ENCODE data around the gene PCDHB7. TPM values are rescaled to one million over a fixed set of nuclear protein-coding genes. Genes with fewer than 3 reads are reported as not detected.
"Not testable (repeated sequence)": the region's sequence is repeated elsewhere in the genome, so short reads cannot be mapped to it uniquely, and the experiment has no call there.

PCDHB7 gene
- total and polyA plus RNA-seq, 9 donors = 1.4 to 5.1 (median 3.2) TPM

DNA sequence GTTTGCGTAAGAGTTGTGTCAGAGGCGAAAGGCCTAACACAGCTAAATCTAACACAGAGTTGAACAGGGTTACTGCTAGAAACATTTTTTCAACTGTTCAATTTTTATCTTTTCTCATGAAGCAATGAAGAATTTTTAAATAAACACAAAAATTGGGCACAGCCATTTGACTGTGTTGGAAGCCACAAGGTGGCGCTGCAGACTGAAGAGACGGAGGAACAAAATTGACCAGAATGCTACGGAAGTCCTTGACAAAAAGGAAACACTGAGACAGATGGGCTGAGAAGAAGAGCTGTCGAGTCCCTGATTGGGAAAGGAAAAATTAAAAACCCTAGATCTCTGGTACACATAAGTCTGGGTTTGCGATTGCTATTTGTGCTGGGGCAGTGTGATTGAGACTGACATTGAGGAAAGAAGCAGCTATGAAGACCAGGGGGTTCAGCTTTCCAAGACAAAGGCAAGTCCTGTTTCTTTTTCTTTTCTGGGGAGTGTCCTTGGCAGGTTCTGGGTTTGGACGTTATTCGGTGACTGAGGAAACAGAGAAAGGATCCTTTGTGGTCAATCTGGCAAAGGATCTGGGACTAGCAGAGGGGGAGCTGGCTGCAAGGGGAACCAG lies 14.6 kb downstream of the PCDHB7 start, which contains the start of gene PCDHB9:
PCDHB9 (plus strand) TSS at position 265 of the 616 bp plus-strand sequence; CDS start at position 423, 158 bp downstream.
- no peaks in the 10 kb centered on the region for H3K27me3 ChIP-seq
- H3K36me3 ChIP-seq = no peaks in the 10 kb centered on the region
- intact Hi-C loops (cut with DNase I) = no loop called here
- H3K9me3 ChIP-seq = peaks cover 0 to 24% of the 10 kb centered on the region in 2 donors
- no peak within 1 kb of the TSS for H3K27ac ChIP-seq
- TF ChIP-seq, protein P1, sequence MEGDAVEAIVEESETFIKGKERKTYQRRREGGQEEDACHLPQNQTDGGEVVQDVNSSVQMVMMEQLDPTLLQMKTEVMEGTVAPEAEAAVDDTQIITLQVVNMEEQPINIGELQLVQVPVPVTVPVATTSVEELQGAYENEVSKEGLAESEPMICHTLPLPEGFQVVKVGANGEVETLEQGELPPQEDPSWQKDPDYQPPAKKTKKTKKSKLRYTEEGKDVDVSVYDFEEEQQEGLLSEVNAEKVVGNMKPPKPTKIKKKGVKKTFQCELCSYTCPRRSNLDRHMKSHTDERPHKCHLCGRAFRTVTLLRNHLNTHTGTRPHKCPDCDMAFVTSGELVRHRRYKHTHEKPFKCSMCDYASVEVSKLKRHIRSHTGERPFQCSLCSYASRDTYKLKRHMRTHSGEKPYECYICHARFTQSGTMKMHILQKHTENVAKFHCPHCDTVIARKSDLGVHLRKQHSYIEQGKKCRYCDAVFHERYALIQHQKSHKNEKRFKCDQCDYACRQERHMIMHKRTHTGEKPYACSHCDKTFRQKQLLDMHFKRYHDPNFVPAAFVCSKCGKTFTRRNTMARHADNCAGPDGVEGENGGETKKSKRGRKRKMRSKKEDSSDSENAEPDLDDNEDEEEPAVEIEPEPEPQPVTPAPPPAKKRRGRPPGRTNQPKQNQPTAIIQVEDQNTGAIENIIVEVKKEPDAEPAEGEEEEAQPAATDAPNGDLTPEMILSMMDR (IDR thresholded peaks at IDR 0.05) = no peak
- TF ChIP-seq POLR2A (IDR thresholded peaks at IDR 0.05) = no peak
- no peak for TF ChIP-seq EP300 (IDR thresholded peaks at IDR 0.05)
- DNase-seq = peak in 1 of 5 donors; percentile 33
- H3K4me1 ChIP-seq (ENCODE audit: insufficient read depth) = no peaks in the 10 kb centered on the region
- H3K4me3 ChIP-seq = no peak within 1 kb of the TSS
- WGBS, 3 donors = 12 to 23% (median 17%) methylated on average over 9 of the region's 9 CpGs

DNA sequence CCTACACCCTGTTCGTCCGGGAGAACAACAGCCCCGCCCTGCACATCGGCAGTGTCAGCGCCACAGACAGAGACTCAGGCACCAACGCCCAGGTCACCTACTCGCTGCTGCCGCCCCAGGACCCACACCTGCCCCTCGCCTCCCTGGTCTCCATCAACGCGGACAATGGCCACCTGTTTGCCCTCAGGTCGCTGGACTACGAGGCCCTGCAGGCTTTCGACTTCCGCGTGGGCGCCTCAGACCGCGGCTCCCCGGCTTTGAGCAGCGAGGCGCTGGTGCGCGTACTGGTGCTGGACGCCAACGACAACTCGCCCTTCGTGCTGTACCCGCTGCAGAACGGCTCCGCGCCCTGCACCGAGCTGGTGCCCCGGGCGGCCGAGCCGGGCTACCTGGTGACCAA lies 16.2 kb downstream of the PCDHB7 start:
- intact Hi-C loops (cut with DNase I); H3K27me3 ChIP-seq; DNase-seq; H3K4me1 ChIP-seq (ENCODE audit: insufficient read depth); H3K36me3 ChIP-seq; H3K4me3 ChIP-seq; H3K27ac ChIP-seq: not testable (repeated sequence)
- H3K9me3 ChIP-seq = peaks cover 0 to 22% of the 10 kb centered on the region in 2 donors
- WGBS, 3 donors = 23 to 34% (median 28%) methylated on average over 11 to 32 of the region's 37 CpGs

DNA sequence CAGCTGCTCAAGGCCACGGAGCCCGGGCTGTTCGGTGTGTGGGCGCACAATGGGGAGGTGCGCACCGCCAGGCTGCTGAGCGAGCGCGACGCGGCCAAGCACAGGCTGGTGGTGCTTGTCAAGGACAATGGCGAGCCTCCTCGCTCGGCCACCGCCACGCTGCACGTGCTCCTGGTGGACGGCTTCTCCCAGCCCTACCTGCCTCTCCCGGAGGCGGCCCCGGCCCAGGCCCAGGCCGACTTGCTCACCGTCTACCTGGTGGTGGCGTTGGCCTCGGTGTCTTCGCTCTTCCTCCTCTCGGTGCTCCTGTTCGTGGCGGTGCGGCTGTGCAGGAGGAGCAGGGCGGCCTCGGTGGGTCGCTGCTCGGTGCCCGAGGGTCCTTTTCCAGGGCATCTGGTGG lies 16.7 kb downstream of the PCDHB7 start:
- H3K36me3 ChIP-seq; DNase-seq; H3K4me3 ChIP-seq; intact Hi-C loops (cut with DNase I); H3K27ac ChIP-seq; H3K27me3 ChIP-seq; H3K4me1 ChIP-seq (ENCODE audit: insufficient read depth): not testable (repeated sequence)
- WGBS, 3 donors = 22 to 38% (median 27%) methylated on average over 19 to 35 of the region's 35 CpGs
- peaks cover 0 to 21% of the 10 kb centered on the region in 2 donors for H3K9me3 ChIP-seq

DNA sequence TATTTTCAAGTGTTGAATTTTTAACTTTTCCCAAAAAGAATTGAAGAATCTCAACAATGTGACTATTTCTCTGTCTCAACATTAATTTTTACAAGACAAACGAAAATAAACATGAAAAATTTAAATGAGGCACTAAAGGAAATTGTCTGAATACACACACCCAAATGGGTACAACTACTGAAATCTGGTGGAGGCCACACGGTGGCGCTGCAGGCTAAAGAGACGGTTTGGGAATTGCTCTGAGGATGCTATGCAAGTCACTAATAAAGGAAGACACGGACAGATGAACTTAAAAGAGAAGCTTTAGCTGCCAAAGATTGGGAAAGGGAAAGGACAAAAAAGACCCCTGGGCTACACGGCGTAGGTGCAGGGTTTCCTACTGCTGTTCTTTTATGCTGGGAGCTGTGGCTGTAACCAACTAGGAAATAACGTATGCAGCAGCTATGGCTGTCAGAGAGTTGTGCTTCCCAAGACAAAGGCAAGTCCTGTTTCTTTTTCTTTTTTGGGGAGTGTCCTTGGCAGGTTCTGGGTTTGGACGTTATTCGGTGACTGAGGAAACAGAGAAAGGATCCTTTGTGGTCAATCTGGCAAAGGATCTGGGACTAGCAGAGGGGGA lies 19.8 kb downstream of the PCDHB7 start, which contains the start of gene PCDHB10:
PCDHB10 (plus strand) TSS at position 244 of the 616 bp plus-strand sequence; CDS start at position 444, 200 bp downstream.
- H3K27me3 ChIP-seq = no peaks in the 10 kb centered on the region
- H3K9me3 ChIP-seq = peaks cover 0 to 10% of the 10 kb centered on the region in 2 donors
- no peak for TF ChIP-seq EP300 (IDR thresholded peaks at IDR 0.05)
- TF ChIP-seq, protein P1 (IDR thresholded peaks at IDR 0.05) = no peak
- no peak for TF ChIP-seq POLR2A (IDR thresholded peaks at IDR 0.05)
- DNase-seq = no peak
- intact Hi-C loops (cut with DNase I) = no loop called here
- no peak within 1 kb of the TSS for H3K27ac ChIP-seq
- H3K4me3 ChIP-seq = no peak within 1 kb of the TSS
- H3K4me1 ChIP-seq (ENCODE audit: insufficient read depth) = no peaks in the 10 kb centered on the region
- 4 to 12% (median 7%) methylated on average over 10 of the region's 10 CpGs for WGBS, 3 donors
- H3K36me3 ChIP-seq = no peaks in the 10 kb centered on the region

DNA sequence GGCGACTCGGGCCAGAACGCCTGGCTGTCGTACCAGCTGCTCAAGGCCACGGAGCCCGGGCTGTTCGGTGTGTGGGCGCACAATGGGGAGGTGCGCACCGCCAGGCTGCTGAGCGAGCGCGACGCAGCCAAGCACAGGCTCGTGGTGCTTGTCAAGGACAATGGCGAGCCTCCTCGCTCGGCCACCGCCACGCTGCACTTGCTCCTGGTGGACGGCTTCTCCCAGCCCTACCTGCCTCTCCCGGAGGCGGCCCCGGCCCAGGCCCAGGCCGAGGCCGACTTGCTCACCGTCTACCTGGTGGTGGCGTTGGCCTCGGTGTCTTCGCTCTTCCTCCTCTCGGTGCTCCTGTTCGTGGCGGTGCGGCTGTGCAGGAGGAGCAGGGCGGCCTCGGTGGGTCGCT lies 21.9 kb downstream of the PCDHB7 start:
- H3K27me3 ChIP-seq; H3K27ac ChIP-seq; H3K36me3 ChIP-seq; intact Hi-C loops (cut with DNase I); H3K9me3 ChIP-seq; DNase-seq; H3K4me1 ChIP-seq (ENCODE audit: insufficient read depth); H3K4me3 ChIP-seq: not testable (repeated sequence)
- WGBS, 3 donors = 18 to 39% (median 24%) methylated on average over 19 to 26 of the region's 37 CpGs

DNA sequence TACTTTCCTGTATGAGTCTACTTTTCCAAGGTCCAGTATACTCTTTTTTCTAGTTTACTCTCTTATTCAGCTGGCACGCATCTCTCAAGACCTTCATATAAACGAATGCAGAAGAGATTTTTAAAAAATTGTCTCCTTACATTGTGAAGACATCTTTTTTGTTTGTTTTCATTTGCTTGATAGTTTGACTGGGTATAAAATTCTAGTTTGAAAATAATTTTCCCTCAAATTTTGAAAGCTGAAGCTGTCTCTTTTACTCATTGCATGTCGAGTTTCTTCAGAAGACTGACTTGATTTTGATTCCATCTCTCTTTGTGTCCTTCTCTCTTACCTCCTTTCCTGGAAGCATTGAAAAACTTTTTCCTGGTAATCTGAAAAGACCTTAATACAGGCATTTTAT lies 23.9 kb downstream of the PCDHB7 start:
- H3K4me3 ChIP-seq = no peak overlapping the region
- intact Hi-C loops (cut with DNase I) = no loop called here
- H3K36me3 ChIP-seq = no peaks in the 10 kb centered on the region
- H3K27me3 ChIP-seq = no peaks in the 10 kb centered on the region
- 42 to 63% (median 56%) methylated on average over 3 of the region's 3 CpGs for WGBS, 3 donors
- TF ChIP-seq, protein P1 (IDR thresholded peaks at IDR 0.05) = no peak
- TF ChIP-seq EP300 (IDR thresholded peaks at IDR 0.05) (no peak), POLR2A (IDR thresholded peaks at IDR 0.05) (no peak)
- peaks cover 6 to 10% of the 10 kb centered on the region in 2 donors for H3K9me3 ChIP-seq
- DNase-seq = no peak
- no peaks in the 10 kb centered on the region for H3K4me1 ChIP-seq (ENCODE audit: insufficient read depth)
- no peak overlapping the region for H3K27ac ChIP-seq

Data from ovary (tissue), 9 donors.